Natural killer cell (primary cell): ENCODE data around the gene NAV1. TPM values are rescaled to one million over a fixed set of nuclear protein-coding genes. Genes with fewer than 3 reads are reported as not detected.

Experiments used
- ATAC-seq, 3 donors: fragments of 150-1000 bp in 2 of 3; fragments of 200-7000 bp in 1 of 3; cut with Tn5 transposase; 1 replicate in 1 of 3; 2 replicates in 2 of 3; pipeline ENCODE4 v1.10.0; 2021; ENCODE audit warnings: mild to moderate bottlenecking in 2 of 3, moderate library complexity in 2 of 3
- DNase-seq, 2 donors: peaks; one replicate each; pipeline versions ENCODE4 v3.0.0 to v3.0.0-alpha.2; 2013 to 2021; ENCODE audit warnings: mixed read lengths in 1 of 2
- H3K27ac ChIP-seq: one replicate; pipeline ENCODE4 v1.5.1; 2013; ENCODE audit warnings: mild to moderate bottlenecking, low read length
- H3K27me3 ChIP-seq: one replicate; pipeline ENCODE4 v1.6.1; 2013; ENCODE audit warnings: low read length; ENCODE audit not compliant: control insufficient read depth, insufficient read depth
- H3K36me3 ChIP-seq: one replicate; pipeline ENCODE4 v1.6.1; 2013; ENCODE audit warnings: low read length; ENCODE audit not compliant: control insufficient read depth, insufficient read depth
- H3K4me1 ChIP-seq: one replicate; pipeline ENCODE4 v1.6.1; 2013; ENCODE audit warnings: low read length; ENCODE audit not compliant: control insufficient read depth, insufficient read depth
- H3K4me3 ChIP-seq: one replicate; pipeline ENCODE4 v1.5.1; 2013; ENCODE audit warnings: low read length
- H3K9me3 ChIP-seq: one replicate; pipeline ENCODE4 v1.6.1; 2013; ENCODE audit warnings: low read length; ENCODE audit not compliant: control insufficient read depth, insufficient read depth
- H3K27ac Mint-ChIP-seq, 2 donors: one replicate each; pipeline ENCODE4 v1.8.0; 2022; ENCODE audit warnings: mild to moderate bottlenecking in 2 of 2, mixed read lengths in 2 of 2, moderate library complexity in 1 of 2
- H3K27me3 Mint-ChIP-seq, 2 donors: one replicate each; pipeline ENCODE4 v1.8.0; 2022; ENCODE audit warnings: low read depth in 2 of 2, mixed read lengths in 2 of 2
- H3K36me3 Mint-ChIP-seq: one replicate; pipeline ENCODE4 v1.8.0; 2022; ENCODE audit warnings: mixed read lengths
- H3K4me1 Mint-ChIP-seq, 2 donors: one replicate each; pipeline ENCODE4 v1.8.0; 2022; ENCODE audit warnings: mixed read lengths in 2 of 2
- H3K4me3 Mint-ChIP-seq: one replicate; pipeline ENCODE4 v1.8.0; 2022; ENCODE audit warnings: mild to moderate bottlenecking, moderate library complexity, mixed read lengths
- H3K9me3 Mint-ChIP-seq, 2 donors: one replicate each; pipeline ENCODE4 v1.8.0; 2022; ENCODE audit warnings: mixed read lengths in 2 of 2
- CTCF ChIP-seq: fragments of 200-600 bp; IDR thresholded peaks from one replicate; pipeline ENCODE4 v1.8.0; 2022; ENCODE audit warnings: antibody characterized with exemption
- WGBS: methylation state at CpG from one replicate; pipeline ENCODE4 v1.1.7; 2013; ENCODE audit warnings: missing lambda C conversion rate; ENCODE audit not compliant: insufficient coverage; 5-methylcytosine and 5-hydroxymethylcytosine counted together
- intact Hi-C: fragments of 100-400 bp; cut with micrococcal nuclease; formaldehyde crosslinking; loops from one replicate; pipeline ENCODE4 v1.14.2; 2022
- total RNA-seq, 4 donors: library from RNA; stranded (reverse); fragments of 120-200 nt in 1 of 4; gene quantifications; one replicate each; pipeline versions ENCODE4 v1.2.3 to v1.2.4, GENCODE V29; 2013 to 2022

Gene NAV1
- total RNA-seq, 3 donors from 2014 or later (not counting 1 experiment from before 2014, with no cell fraction given) = 2.5 to 3.9 (median 2.8) TPM

GRCh38 chr1:201525193-201525778, 13.6 kb upstream of the NAV1 start:
- DNase-seq = no peak
- H3K4me1 ChIP-seq = no peaks in the 10 kb centered on the region
- intact Hi-C loops = no loop called here
- no peak for ATAC-seq
- H3K9me3 ChIP-seq = no peaks in the 10 kb centered on the region
- WGBS = 80% methylated on average over 1 of the region's 1 CpG
- no peaks in the 10 kb centered on the region for H3K27me3 ChIP-seq
- no peaks in the 10 kb centered on the region for H3K4me1 Mint-ChIP-seq
- H3K36me3 ChIP-seq = no peaks in the 10 kb centered on the region
- H3K27ac Mint-ChIP-seq = no peak overlapping the region
- no peak for TF ChIP-seq CTCF
- H3K4me3 Mint-ChIP-seq = no peak overlapping the region
- H3K27me3 Mint-ChIP-seq = no peaks in the 10 kb centered on the region
- no peak overlapping the region for H3K4me3 ChIP-seq
- no peak overlapping the region for H3K27ac ChIP-seq
- no peaks in the 10 kb centered on the region for H3K36me3 Mint-ChIP-seq
- peaks cover 0 to 5% of the 10 kb centered on the region in 2 donors for H3K9me3 Mint-ChIP-seq

GRCh38 chr1:201527879-201528278, 11.0 kb upstream of the NAV1 start:
- ATAC-seq (no peak), DNase-seq (no peak)
- no peaks in the 10 kb centered on the region for H3K36me3 Mint-ChIP-seq
- no peak overlapping the region for H3K27ac Mint-ChIP-seq
- Histone ChIP-seq H3K4me1 (no peaks in the 10 kb centered on the region), H3K27me3 (no peaks in the 10 kb centered on the region), H3K36me3 (no peaks in the 10 kb centered on the region), H3K27ac (no peak overlapping the region), H3K9me3 (no peaks in the 10 kb centered on the region), H3K4me3 (no peak overlapping the region)
- TF ChIP-seq CTCF = no peak
- intact Hi-C loops = no loop called here
- no peak overlapping the region for H3K4me3 Mint-ChIP-seq
- peaks cover 0 to 4% of the 10 kb centered on the region in 2 donors for H3K27me3 Mint-ChIP-seq
- 100% methylated on average over 5 of the region's 5 CpGs for WGBS
- no peaks in the 10 kb centered on the region for H3K4me1 Mint-ChIP-seq
- H3K9me3 Mint-ChIP-seq = peaks cover 0 to 5% of the 10 kb centered on the region in 2 donors

GRCh38 chr1:201528631-201529252, 10.2 kb upstream of the NAV1 start:
- 98% methylated on average over 3 of the region's 3 CpGs for WGBS
- Histone ChIP-seq H3K36me3 (no peaks in the 10 kb centered on the region), H3K4me1 (no peaks in the 10 kb centered on the region), H3K27ac (no peak overlapping the region), H3K4me3 (no peak overlapping the region), H3K9me3 (no peaks in the 10 kb centered on the region), H3K27me3 (no peaks in the 10 kb centered on the region)
- no peak overlapping the region for H3K27ac Mint-ChIP-seq
- peaks cover 0 to 3% of the 10 kb centered on the region in 2 donors for H3K9me3 Mint-ChIP-seq
- TF ChIP-seq CTCF = no peak
- no peaks in the 10 kb centered on the region for H3K36me3 Mint-ChIP-seq
- H3K4me1 Mint-ChIP-seq = no peaks in the 10 kb centered on the region
- no peak for DNase-seq
- peaks cover 0 to 4% of the 10 kb centered on the region in 2 donors for H3K27me3 Mint-ChIP-seq
- no peak for ATAC-seq
- H3K4me3 Mint-ChIP-seq = no peak overlapping the region
- intact Hi-C loops = no loop called here
